Cortex of kidney (tissue), 1 donor: ENCODE measurements around the gene PLCB2.

Source experiments
- DNase-seq: peaks from one replicate; lab custom pipeline; 2025; lab: John Stamatoyannopoulos, UW

The PLCB2 gene

GRCh38 chr15:40285151-40285550, 22.6 kb downstream of the PLCB2 start:
- DNase-seq, result no peak

- no peak for DNase-seq
These were observed 24.0 kb downstream of the PLCB2 start for GRCh38 chr15:40283615-40284300.

- DNase-seq, result no peak
These were observed 24.7 kb downstream of the PLCB2 start, which contains the start of gene ANKRD63 for GRCh38 chr15:40282869-40283614. Gene ANKRD63 (minus strand): TSS chr15:40283064. CDS start chr15:40282586, 478 bp downstream.

- DNase-seq, result no peak
These were observed 25.4 kb downstream of the PLCB2 start for GRCh38 chr15:40282147-40282868.

GRCh38 chr15:40281801-40282146, 26.0 kb downstream of the PLCB2 start:
- no peak for DNase-seq

GRCh38 chr15:40281057-40281800, 26.5 kb downstream of the PLCB2 start:
- no peak for DNase-seq

- no peak for DNase-seq
These were observed 27.3 kb downstream of the PLCB2 start for GRCh38 chr15:40280260-40281056.

- no peak for DNase-seq
These were observed 28.1 kb downstream of the PLCB2 start for GRCh38 chr15:40279437-40280141.

- no peak for DNase-seq
These were observed 29.7 kb downstream of the PLCB2 start for GRCh38 chr15:40278026-40278425.

GRCh38 chr15:40277471-40277870, 30.3 kb downstream of the PLCB2 start:
- DNase-seq, result no peak

- DNase-seq, result no peak
These were observed 30.8 kb downstream of the PLCB2 start for GRCh38 chr15:40276927-40277326.

- no peak for DNase-seq
These were observed 31.8 kb downstream of the PLCB2 start for GRCh38 chr15:40275954-40276353.

GRCh38 chr15:40275523-40275922, 32.2 kb downstream of the PLCB2 start:
- no peak for DNase-seq

- DNase-seq, result no peak
These were observed 33.1 kb downstream of the PLCB2 start for GRCh38 chr15:40274350-40275274.

- DNase-seq, result no peak
These were observed 34.3 kb downstream of the PLCB2 start for GRCh38 chr15:40273428-40273827.

GRCh38 chr15:40272485-40273056, 35.2 kb downstream of the PLCB2 start:
- no peak for DNase-seq

GRCh38 chr15:40271685-40272484, 35.9 kb downstream of the PLCB2 start:
- DNase-seq, result no peak

- no peak for DNase-seq
These were observed 37.3 kb downstream of the PLCB2 start for GRCh38 chr15:40270246-40270995.
